ENCODE data around the gene NDE1.

NDE1 gene

DNA sequence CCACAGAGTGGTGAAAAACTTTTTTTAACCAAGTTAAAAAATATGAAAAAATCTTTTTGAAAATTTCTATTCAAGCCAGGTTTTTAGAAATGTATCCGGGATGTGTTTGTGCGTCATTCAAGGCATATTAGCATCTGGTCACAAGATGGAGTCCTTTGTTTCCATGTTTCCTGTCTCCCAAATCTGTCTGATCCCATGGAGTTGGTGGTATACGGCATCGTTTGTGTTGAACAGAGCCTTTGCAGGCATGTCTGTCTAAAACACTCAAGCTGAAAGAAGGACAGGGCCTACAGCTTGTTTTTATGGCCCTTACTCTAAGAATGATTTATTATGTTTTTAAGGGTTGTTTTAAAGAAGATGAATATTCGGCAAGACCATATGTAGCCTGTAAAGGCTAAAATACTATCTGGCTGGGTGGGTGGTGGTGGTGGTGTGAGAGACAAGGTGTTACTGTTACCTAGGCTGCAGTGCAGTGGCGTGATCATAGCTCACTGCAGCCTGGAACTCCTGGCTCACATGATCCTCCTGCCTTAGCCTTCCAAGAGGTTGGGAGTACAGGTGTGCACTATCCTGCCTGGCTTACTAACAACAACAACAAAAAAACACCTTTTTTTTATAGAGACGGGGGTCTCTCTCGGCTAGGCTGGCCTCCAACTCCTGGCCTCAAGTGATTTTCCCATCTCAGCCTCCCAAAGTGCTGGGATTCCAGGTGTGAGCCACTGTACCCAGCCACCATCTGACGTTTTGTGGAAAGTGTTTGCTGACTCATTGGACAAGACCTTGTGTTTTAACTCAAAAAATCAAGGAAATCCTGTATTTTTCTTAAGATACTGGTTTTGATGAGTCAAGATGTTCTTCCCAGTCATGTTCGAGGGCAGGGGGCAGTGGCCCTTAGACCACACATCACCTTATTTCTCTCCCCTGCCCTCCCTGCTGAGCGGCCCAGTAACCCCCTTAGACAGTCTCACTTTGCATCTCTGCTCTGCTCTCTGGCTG, 52.2 kb downstream of the NDE1 start:
- no peak for DNase-seq

DNA sequence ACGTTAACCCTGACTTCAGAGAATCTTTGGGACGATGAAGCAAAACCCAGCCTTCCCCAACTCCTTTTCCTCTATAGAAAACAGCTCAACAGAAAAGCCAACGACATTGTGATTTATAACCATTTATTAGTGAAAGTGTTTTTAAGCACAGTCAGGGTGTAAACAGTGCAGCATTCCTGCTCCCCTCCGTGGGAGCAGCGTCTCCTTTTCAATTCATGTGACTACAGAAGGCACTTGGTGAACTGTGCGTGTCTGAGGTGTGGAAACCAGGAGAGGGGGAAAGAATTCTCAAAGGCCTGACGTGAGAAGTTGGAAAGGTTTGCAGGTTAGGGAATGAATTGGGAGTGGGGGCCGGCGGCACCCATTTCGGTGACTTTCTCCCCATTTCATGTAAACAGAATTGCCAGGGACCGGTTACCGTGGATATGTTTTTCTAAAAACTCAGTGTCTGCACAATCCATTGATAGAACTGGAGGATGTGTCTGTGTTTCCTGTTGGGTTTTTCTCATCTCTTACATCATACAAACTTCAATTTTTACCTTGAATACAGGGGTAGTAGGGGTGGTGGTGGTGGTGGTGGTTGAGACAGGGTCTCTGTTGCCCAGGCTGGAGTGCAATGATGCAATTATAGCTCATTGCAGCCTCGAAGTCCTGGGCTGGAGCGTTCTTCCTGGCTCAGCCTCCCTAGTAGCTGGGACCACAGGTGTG, 53.1 kb downstream of the NDE1 start:
- no peaks in the 10 kb centered on the region for H3K9me3 ChIP-seq
- H3K27me3 ChIP-seq = no peaks in the 10 kb centered on the region
- TF ChIP-seq, protein P1, sequence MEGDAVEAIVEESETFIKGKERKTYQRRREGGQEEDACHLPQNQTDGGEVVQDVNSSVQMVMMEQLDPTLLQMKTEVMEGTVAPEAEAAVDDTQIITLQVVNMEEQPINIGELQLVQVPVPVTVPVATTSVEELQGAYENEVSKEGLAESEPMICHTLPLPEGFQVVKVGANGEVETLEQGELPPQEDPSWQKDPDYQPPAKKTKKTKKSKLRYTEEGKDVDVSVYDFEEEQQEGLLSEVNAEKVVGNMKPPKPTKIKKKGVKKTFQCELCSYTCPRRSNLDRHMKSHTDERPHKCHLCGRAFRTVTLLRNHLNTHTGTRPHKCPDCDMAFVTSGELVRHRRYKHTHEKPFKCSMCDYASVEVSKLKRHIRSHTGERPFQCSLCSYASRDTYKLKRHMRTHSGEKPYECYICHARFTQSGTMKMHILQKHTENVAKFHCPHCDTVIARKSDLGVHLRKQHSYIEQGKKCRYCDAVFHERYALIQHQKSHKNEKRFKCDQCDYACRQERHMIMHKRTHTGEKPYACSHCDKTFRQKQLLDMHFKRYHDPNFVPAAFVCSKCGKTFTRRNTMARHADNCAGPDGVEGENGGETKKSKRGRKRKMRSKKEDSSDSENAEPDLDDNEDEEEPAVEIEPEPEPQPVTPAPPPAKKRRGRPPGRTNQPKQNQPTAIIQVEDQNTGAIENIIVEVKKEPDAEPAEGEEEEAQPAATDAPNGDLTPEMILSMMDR (IDR thresholded peaks at IDR 0.05; ENCODE audit: low read depth, low read length) = no peak
- no peaks in the 10 kb centered on the region for H3K4me1 ChIP-seq
- H3K4me3 ChIP-seq (ENCODE audit: low read depth, low read length) = no peak overlapping the region
- peaks cover 17% of the 10 kb centered on the region for H3K36me3 ChIP-seq
- no peak for DNase-seq

More for the DNA sequence above, 52.2 kb downstream of the NDE1 start:
- H3K27me3 ChIP-seq = no peaks in the 10 kb centered on the region
- H3K9me3 ChIP-seq = no peaks in the 10 kb centered on the region
- H3K36me3 ChIP-seq = peaks cover 26% of the 10 kb centered on the region
- TF ChIP-seq, protein P1 (IDR thresholded peaks at IDR 0.05; ENCODE audit: low read depth, low read length) = no peak
- H3K4me1 ChIP-seq = no peaks in the 10 kb centered on the region
- H3K4me3 ChIP-seq (ENCODE audit: low read depth, low read length) = no peak overlapping the region

DNA sequence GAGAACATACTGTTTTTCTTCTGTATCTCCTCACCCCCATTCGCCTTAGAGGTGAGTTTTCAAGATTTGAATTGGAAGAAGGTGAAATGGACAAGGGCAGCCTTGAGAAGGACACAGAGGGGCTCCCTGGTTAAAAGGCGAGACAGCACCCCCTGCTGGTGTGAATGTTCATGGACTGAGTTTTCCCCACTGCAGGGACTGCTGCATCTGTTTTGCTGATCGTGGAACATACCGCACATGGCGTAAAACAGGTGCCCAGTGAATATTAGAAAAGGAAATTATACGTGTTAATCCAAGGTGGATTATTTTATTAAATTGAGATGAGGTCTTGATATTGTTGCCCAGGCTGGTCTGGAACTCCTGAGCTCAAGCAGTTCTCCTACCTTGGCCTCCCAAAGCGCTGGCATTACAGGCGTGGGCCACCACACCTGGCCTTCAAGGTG, 54.5 kb downstream of the NDE1 start:
- Histone ChIP-seq H3K4me1 (no peaks in the 10 kb centered on the region), H3K9me3 (no peaks in the 10 kb centered on the region), H3K27me3 (no peaks in the 10 kb centered on the region), H3K4me3 (ENCODE audit: low read depth, low read length) (no peak overlapping the region), H3K36me3 (peaks cover 6% of the 10 kb centered on the region)
- TF ChIP-seq, protein P1 (IDR thresholded peaks at IDR 0.05; ENCODE audit: low read depth, low read length) = peak; percentile 87
- DNase-seq = peak; percentile 72

DNA sequence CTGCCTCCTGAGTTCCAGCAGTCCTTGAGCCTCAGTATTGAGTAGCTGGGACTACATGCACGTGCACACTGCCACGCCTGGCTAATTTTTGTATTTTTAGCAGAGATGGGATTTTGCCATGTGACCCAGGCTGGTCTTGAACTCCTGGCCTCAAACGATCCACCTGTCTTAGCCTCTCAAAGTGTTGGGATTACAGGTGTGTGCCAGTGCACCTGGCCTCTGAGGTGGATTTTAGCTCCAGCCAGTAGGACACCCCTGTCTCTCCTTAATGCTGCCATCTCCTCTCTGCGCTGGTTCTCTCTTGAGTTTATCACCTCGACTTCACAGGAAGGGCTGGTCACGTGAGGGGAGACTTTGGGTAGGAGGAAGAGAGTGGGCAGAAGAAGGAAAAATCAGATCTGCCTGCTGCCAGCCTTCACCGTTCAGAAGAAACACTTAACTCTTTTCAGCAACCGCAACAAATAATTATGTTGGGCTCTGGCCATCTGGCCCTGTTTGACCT, 55.1 kb downstream of the NDE1 start:
- no peak for DNase-seq
- Histone ChIP-seq H3K9me3 (no peaks in the 10 kb centered on the region), H3K4me1 (no peaks in the 10 kb centered on the region), H3K27me3 (no peaks in the 10 kb centered on the region), H3K36me3 (peaks cover 3% of the 10 kb centered on the region; the same call in 1 of the 2 replicates), H3K4me3 (ENCODE audit: low read depth, low read length) (no peak overlapping the region)
- TF ChIP-seq, protein P1 (IDR thresholded peaks at IDR 0.05; ENCODE audit: low read depth, low read length) = no peak

DNA sequence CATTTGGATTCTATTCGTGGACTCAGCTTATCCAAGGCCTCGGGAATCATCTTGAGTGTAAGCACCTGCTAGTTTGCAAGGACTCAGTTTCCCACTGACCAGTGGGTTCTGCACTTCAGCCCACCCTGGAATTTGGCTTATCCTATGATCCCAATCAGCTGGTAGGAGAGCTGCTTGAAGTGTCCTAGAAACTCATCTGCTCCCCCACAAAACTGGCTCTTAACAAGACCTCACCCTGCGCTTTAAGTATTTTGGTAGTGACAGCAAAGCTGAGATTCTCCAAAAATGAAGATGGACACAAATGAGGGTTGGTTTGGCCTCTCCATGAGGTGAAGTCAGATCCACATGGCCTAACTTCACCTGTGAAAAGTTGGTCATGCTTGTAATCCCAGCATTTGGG, 57.3 kb downstream of the NDE1 start:
- Histone ChIP-seq H3K4me3 (ENCODE audit: low read depth, low read length) (no peak overlapping the region), H3K4me1 (no peaks in the 10 kb centered on the region), H3K9me3 (no peaks in the 10 kb centered on the region), H3K36me3 (no peaks in the 10 kb centered on the region; the same call in 1 of the 2 replicates), H3K27me3 (no peaks in the 10 kb centered on the region)
- TF ChIP-seq, protein P1 (IDR thresholded peaks at IDR 0.05; ENCODE audit: low read depth, low read length) = no peak
- DNase-seq = no peak
